Measurements from ENCODE around the gene PLEKHA7. TPM values are rescaled to one million over a fixed set of nuclear protein-coding genes. Genes with fewer than 3 reads are reported as not detected.
"Not testable (repeated sequence)": the region's sequence is repeated elsewhere in the genome, so short reads cannot be mapped to it uniquely, and the experiment has no call there.

PLEKHA7 gene
- total RNA-seq, 1 donor from 2014 or later, result 45.9 TPM

DNA sequence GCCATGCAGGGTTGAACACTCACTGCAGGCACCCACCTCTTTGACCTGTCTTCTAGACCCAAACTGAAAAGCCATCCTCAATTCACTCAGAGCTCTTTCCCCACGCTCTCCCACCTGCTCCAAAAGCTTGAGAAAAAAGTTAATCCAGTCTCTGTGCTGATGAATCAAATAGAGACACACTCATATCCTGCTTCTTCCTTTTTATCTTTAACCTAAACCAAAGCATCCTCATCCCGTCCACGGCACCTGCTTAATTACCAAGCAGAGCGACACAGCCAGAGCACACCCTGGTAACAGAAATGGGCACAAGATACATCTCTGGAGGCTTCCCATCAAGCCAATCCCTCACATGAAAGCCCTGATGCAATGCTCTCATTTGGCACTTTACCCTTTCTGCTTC, 102.6 kb downstream of the PLEKHA7 start:
- intact Hi-C loops (cut with DNase I), result no loop called here
- Histone ChIP-seq H3K4me1 (no peaks in the 10 kb centered on the region), H3K9me3 (no peaks in the 10 kb centered on the region), H3K27me3 (no peaks in the 10 kb centered on the region), H3K36me3 (no peaks in the 10 kb centered on the region), H3K4me3 (no peak overlapping the region), H3K27ac (no peak overlapping the region)
- no peak for TF ChIP-seq POLR2AphosphoS5 (IDR thresholded peaks at IDR 0.05; ENCODE audit: insufficient read depth in 1 of 2, low read depth in 1 of 2)
- TF ChIP-seq, protein P1, sequence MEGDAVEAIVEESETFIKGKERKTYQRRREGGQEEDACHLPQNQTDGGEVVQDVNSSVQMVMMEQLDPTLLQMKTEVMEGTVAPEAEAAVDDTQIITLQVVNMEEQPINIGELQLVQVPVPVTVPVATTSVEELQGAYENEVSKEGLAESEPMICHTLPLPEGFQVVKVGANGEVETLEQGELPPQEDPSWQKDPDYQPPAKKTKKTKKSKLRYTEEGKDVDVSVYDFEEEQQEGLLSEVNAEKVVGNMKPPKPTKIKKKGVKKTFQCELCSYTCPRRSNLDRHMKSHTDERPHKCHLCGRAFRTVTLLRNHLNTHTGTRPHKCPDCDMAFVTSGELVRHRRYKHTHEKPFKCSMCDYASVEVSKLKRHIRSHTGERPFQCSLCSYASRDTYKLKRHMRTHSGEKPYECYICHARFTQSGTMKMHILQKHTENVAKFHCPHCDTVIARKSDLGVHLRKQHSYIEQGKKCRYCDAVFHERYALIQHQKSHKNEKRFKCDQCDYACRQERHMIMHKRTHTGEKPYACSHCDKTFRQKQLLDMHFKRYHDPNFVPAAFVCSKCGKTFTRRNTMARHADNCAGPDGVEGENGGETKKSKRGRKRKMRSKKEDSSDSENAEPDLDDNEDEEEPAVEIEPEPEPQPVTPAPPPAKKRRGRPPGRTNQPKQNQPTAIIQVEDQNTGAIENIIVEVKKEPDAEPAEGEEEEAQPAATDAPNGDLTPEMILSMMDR (IDR thresholded peaks at IDR 0.05), result no peak
- DNase-seq (ENCODE audit: extremely low spot score in 2 of 2), result no peak

DNA sequence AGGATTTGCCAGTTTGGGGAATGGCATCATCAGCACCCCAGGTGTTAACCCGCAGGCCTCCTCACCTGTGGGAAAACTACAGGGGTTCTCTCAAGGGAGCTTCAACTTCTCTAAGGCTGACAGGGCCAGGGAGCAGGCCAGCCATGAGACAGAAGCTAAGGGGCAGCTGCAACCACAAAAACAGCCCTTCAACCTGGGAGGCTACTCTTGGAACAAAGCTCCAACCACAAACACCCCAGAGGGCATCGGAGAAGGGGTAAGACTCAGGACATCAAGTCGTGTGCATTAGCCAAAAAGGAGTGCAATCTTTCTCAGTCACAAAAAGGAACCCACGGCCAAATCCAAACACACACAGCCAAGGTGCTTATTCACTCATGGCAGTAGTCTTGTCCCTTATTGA, 103.0 kb downstream of the PLEKHA7 start:
- TF ChIP-seq, protein P1 (IDR thresholded peaks at IDR 0.05), result no peak
- TF ChIP-seq POLR2AphosphoS5 (IDR thresholded peaks at IDR 0.05; ENCODE audit: insufficient read depth in 1 of 2, low read depth in 1 of 2) (no peak), POLR2A (IDR thresholded peaks at IDR 0.05) (no peak)
- Histone ChIP-seq H3K36me3 (no peaks in the 10 kb centered on the region), H3K9me3 (no peaks in the 10 kb centered on the region), H3K27me3 (no peaks in the 10 kb centered on the region), H3K4me3 (no peak overlapping the region), H3K27ac (no peak overlapping the region), H3K4me1 (no peaks in the 10 kb centered on the region)
- intact Hi-C loops (cut with DNase I), result no loop called here
- DNase-seq (ENCODE audit: extremely low spot score in 2 of 2), result no peak

DNA sequence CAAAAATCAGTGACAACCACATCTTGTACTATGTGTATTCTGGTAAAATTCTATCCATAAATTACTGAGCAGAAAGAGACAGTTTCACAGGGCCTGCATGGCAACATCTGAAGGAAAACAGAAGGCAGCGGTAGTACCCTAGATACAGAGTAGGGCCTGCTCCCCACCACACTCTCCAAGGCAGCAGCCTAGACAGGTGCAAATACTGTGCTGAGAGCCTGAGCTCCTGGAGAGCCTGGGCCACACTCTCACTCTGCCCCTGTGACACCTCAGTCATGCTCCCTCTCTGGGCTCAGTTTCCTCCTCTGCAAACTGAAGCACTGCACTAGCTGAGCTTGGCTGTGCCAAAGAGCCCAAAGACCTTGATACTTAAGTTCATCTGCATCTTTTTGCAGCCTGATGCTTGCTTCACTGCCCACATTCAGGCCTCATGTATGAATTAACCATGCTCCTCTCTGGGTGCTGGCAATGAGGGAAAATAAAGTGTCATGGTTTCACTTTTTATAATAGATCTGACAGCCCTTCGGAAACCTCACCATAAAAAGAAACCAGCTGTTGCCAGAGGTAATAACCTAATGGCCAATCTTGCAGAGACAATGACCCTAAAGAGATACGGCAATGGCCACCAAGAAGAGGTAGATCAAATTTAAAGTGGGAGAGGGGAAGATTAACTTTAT, 104.7 kb downstream of the PLEKHA7 start:
- H3K27ac ChIP-seq, result no peak overlapping the region
- intact Hi-C loops (cut with DNase I), result no loop called here
- H3K4me1 ChIP-seq, result no peaks in the 10 kb centered on the region
- H3K27me3 ChIP-seq, result no peaks in the 10 kb centered on the region
- TF ChIP-seq POLR2A (IDR thresholded peaks at IDR 0.05), result no peak
- TF ChIP-seq POLR2AphosphoS5 (IDR thresholded peaks at IDR 0.05; ENCODE audit: insufficient read depth in 1 of 2, low read depth in 1 of 2), result no peak
- TF ChIP-seq, protein P1 (IDR thresholded peaks at IDR 0.05), result no peak
- no peaks in the 10 kb centered on the region for H3K36me3 ChIP-seq
- DNase-seq (ENCODE audit: extremely low spot score in 2 of 2), result no peak
- no peaks in the 10 kb centered on the region for H3K9me3 ChIP-seq
- no peak overlapping the region for H3K4me3 ChIP-seq

DNA sequence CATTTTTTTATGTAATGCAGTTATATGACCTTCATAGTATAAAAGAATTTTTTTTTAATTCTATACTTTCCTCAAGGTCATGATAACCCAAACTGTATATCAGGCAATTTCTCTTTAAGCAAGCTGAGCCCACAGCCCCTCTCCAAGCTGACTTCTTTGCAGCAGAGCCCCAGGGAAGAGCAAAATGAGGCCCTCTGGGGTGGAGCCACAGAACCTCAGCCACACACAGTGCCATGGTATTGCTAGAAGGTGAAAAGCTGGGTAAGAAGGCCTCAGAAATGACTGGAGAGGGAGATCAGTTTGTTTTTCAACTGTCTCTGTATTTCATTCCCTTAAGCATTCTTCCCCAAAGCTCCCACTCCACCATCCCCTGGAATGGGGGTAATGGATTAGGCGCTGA, 108.8 kb downstream of the PLEKHA7 start:
- Histone ChIP-seq H3K36me3 (no peaks in the 10 kb centered on the region), H3K27ac (no peak overlapping the region), H3K4me3 (no peak overlapping the region), H3K4me1 (no peaks in the 10 kb centered on the region), H3K27me3 (no peaks in the 10 kb centered on the region), H3K9me3 (no peaks in the 10 kb centered on the region)
- intact Hi-C loops (cut with DNase I), result no loop called here
- no peak for DNase-seq (ENCODE audit: extremely low spot score in 2 of 2)
- TF ChIP-seq, protein P1 (IDR thresholded peaks at IDR 0.05), result no peak
- no peak for TF ChIP-seq POLR2A (IDR thresholded peaks at IDR 0.05)
- no peak for TF ChIP-seq POLR2AphosphoS5 (IDR thresholded peaks at IDR 0.05; ENCODE audit: insufficient read depth in 1 of 2, low read depth in 1 of 2)

DNA sequence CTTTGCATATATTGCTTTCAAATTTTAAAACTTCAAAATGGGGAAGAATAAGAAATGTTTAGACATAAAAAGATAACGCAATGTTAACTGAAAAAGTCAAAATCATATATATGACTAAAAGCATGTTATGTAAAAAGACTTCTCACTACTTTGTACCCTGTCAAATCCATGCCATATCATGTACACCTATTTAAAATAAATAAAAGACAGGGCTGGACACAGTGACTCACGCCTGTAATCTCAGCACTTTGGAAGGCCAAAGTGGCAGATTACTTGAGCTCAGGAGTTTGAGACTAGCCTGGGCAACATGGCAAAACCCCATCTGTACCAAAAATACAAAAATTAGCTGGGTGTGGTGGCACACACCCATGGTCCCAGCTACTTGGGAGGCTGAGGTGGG, 109.5 kb downstream of the PLEKHA7 start:
- H3K4me1 ChIP-seq; H3K27ac ChIP-seq; intact Hi-C loops (cut with DNase I): not testable (repeated sequence)

More for the DNA sequence above, 109.5 kb downstream of the PLEKHA7 start:
- not testable (repeated sequence) for H3K9me3 ChIP-seq; DNase-seq (ENCODE audit: extremely low spot score in 2 of 2); H3K4me3 ChIP-seq; H3K27me3 ChIP-seq; H3K36me3 ChIP-seq

Measured in vagina (tissue), 2 donors.